Measurements from ENCODE around the gene ASB12.

DNA sequence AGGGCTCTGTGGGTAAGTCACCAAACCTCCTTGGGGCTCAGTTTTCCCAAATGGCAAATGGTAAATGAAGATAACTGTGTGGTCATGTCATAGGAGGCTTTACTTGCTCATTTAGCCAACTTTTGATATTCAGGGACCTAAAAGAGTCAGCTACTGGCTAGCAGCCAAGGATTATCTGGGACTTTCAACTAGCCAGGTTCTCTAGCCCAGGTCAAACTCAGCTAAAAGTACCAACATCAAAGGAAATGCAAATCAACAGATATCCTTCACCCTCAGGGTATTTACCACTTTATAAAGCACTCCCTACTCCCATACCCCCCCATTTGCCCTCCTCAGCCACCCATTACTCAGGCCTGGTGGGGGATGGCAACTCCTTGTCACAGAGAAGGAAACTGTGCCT lies 32.4 kb downstream of the ASB12 start:
- TF ChIP-seq, protein P1, sequence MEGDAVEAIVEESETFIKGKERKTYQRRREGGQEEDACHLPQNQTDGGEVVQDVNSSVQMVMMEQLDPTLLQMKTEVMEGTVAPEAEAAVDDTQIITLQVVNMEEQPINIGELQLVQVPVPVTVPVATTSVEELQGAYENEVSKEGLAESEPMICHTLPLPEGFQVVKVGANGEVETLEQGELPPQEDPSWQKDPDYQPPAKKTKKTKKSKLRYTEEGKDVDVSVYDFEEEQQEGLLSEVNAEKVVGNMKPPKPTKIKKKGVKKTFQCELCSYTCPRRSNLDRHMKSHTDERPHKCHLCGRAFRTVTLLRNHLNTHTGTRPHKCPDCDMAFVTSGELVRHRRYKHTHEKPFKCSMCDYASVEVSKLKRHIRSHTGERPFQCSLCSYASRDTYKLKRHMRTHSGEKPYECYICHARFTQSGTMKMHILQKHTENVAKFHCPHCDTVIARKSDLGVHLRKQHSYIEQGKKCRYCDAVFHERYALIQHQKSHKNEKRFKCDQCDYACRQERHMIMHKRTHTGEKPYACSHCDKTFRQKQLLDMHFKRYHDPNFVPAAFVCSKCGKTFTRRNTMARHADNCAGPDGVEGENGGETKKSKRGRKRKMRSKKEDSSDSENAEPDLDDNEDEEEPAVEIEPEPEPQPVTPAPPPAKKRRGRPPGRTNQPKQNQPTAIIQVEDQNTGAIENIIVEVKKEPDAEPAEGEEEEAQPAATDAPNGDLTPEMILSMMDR (IDR thresholded peaks at IDR 0.05; ENCODE audit: control extremely low read depth in 1 of 3, insufficient read depth in 1 of 3, low read depth in 1 of 3, low read length in 3 of 3): no peak
- no peak for TF ChIP-seq SP1 (IDR thresholded peaks at IDR 0.05; ENCODE audit: low read depth, low read length)
- TF ChIP-seq EP300 (IDR thresholded peaks at IDR 0.05; ENCODE audit: borderline replicate concordance in 1 of 2, low read depth in 2 of 2, low read length in 2 of 2): no peak
- no peak for TF ChIP-seq ZNF274 (IDR thresholded peaks at IDR 0.05; ENCODE audit: borderline replicate concordance, extremely low read depth, low read length)
